ENCODE results near the gene TECPR1. TPM values are rescaled to one million over a fixed set of nuclear protein-coding genes. Genes with fewer than 3 reads are reported as not detected.

Gene TECPR1
- total RNA-seq, 4 donors from 2014 or later = 8.1 to 18.4 (median 14.2) TPM

DNA sequence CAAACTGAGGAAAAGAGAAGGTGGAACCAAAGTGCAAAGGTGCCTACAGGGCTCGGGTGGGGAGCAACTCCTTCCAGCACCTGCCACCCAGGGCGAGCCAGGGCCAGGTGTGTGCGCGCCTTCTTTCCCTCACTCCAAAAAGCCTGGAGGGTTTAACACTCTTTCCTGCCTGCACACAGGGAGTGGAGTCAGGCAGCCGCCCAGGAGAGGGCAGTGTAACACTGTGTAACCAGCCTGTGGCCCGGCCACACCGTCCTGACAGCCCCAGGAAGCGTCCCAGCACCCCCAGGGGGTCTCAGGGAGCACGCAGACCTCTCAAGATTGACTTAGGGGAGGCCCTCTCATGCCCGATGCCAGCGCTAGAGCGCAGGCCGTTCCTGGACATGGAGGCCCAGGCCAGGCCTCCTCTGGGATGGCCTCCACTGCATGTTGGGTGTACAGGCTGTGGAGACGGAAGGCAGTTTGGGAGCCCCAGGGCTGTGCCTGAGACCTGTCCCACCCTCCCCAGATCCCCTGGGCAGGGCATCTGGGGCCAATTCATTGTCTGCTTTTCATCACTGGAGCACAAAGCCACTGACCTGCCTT, 42.9 kb upstream of the TECPR1 start:
- DNase-seq (ENCODE audit: low spot score in 2 of 2) = peak in 1 of 2 donors; percentile 92
- no peak overlapping the region for H3K4me3 ChIP-seq (ENCODE audit: low read depth, poor library complexity, severe bottlenecking)
- intact Hi-C loops (cut with DNase I; ENCODE audit: low total_unique reads) = loop anchor here (10.0 kb wide), 2 partner anchors 110 to 550 kb away; partner anchors contain the start of gene BAIAP2L1
- TF ChIP-seq CTCF (IDR thresholded peaks at IDR 0.05) (no peak), POLR2A (IDR thresholded peaks at IDR 0.05) (no peak)
- 31 to 60% methylated on average over 12 to 14 of the region's 14 CpGs for WGBS, 2 donors

DNA sequence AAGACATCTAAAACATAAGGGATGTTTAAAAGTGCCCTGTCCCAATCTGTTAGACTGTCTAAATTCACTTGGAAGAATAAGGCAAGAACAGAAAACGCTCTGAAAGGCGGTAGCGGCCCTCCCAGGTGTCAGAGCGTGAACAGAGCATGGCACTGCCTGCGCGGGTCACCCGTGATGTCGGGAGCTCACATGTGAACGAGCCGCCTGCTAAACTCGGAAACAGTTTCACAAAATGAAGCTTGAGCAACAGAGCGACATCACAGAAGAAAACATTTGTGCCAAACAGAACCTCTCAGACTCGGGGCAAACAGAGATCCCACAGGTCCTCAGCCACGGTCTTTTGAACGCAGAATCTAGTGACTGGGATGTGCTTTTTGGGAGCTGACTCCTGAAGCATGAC, 42.3 kb upstream of the TECPR1 start:
- WGBS, 2 donors = 63 to 72% methylated on average over 15 of the region's 15 CpGs
- H3K4me3 ChIP-seq (ENCODE audit: low read depth, poor library complexity, severe bottlenecking) = no peak overlapping the region
- no peak for DNase-seq (ENCODE audit: low spot score in 2 of 2)
- intact Hi-C loops (cut with DNase I; ENCODE audit: low total_unique reads) = loop anchor here (10.0 kb wide), 2 partner anchors 110 to 550 kb away; partner anchors contain the start of gene BAIAP2L1
- TF ChIP-seq CTCF (IDR thresholded peaks at IDR 0.05) (no peak), POLR2A (IDR thresholded peaks at IDR 0.05) (no peak)

DNA sequence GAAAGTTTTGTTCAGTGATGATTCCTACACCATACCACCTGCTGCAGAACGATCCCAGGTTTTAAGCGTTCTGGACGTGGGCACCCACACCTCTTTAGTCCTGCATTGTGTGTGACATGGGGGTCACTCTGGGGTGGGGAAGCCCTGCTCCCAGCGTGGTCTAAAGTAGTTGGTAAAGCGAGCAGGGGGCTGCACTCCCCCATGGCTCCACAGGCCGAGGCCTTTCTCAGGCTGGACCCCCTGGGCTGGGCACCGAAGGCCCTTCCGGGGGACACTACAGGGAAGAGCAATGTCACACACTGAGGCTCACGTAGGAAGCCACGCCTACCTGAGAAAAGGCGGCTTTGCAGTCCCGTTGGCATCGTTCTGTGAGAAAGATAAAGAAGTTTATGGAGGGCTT, 41.7 kb upstream of the TECPR1 start:
- intact Hi-C loops (cut with DNase I; ENCODE audit: low total_unique reads) = loop anchor here (10.0 kb wide), 2 partner anchors 111 to 551 kb away; partner anchors contain the start of gene BAIAP2L1
- no peak for DNase-seq (ENCODE audit: low spot score in 2 of 2)
- no peak overlapping the region for H3K4me3 ChIP-seq (ENCODE audit: low read depth, poor library complexity, severe bottlenecking)
- 84% methylated on average over 11 to 13 of the region's 13 CpGs for WGBS, 2 donors
- no peak for TF ChIP-seq CTCF (IDR thresholded peaks at IDR 0.05)
- TF ChIP-seq POLR2A (IDR thresholded peaks at IDR 0.05) = no peak

DNA sequence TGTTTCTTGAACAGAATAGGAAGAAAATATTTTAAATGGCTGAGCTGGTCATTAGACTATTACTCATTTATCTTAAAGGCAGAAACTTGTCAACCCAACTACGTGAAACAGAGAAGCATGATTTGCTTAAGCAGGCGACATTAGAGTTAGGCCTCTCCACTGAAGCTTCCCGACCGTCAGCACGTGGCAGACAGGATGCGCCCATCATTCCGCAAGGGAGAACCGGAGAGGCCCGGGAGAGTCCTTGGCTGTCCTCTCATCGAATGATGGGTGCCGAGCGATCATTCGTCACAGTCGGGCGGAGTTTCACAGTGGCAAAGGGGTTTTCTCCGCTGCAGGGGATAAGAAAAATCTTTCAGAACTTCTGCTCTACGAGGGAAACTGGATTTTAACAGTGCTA, 41.2 kb upstream of the TECPR1 start:
- no peak for DNase-seq (ENCODE audit: low spot score in 2 of 2)
- intact Hi-C loops (cut with DNase I; ENCODE audit: low total_unique reads) = loop anchor here (10.0 kb wide), 2 partner anchors 112 to 552 kb away; partner anchors contain the start of gene BAIAP2L1
- 86 to 87% methylated on average over 17 of the region's 17 CpGs for WGBS, 2 donors
- TF ChIP-seq CTCF (IDR thresholded peaks at IDR 0.05) (no peak), POLR2A (IDR thresholded peaks at IDR 0.05) (no peak)
- H3K4me3 ChIP-seq (ENCODE audit: low read depth, poor library complexity, severe bottlenecking) = no peak overlapping the region

- 69 to 82% methylated on average over 7 of the region's 7 CpGs for WGBS, 2 donors
- no peak for TF ChIP-seq CTCF (IDR thresholded peaks at IDR 0.05)
- intact Hi-C loops (cut with DNase I; ENCODE audit: low total_unique reads) = loop anchor here (10.0 kb wide), 2 partner anchors 113 to 553 kb away; partner anchors contain the start of gene BAIAP2L1
- no peak overlapping the region for H3K4me3 ChIP-seq (ENCODE audit: low read depth, poor library complexity, severe bottlenecking)
- no peak for DNase-seq (ENCODE audit: low spot score in 2 of 2)
Observed at GRCh38 chr7:98291717-98292116, 39.7 kb upstream of the TECPR1 start.

Measured in lower leg skin (tissue), 4 donors.